HEK293T (cell line): ENCODE data around the gene TMEM256.

Experiments used
- CTCF ChIA-PET: fragments of 350-600 bp; formaldehyde crosslinking; extraction: SDS; loops from one replicate; lab custom pipeline; 2021; ENCODE audit warnings: antibody characterized with exemption, inconsistent platforms; lab: Yijun Ruan, JAX
- POLR2A ChIA-PET: fragments of 350-600 bp; formaldehyde crosslinking; extraction: SDS; loops from one replicate; lab custom pipeline; 2020; ENCODE audit warnings: antibody characterized with exemption, inconsistent platforms; lab: Yijun Ruan, JAX
- DNase-seq: peaks from one replicate; pipeline ENCODE4 v3.0.0; 2012; ENCODE audit warnings: mixed read lengths; ENCODE audit errors: extremely low spot score
- ARNT ChIP-seq: fragments of 450-650 bp; IDR thresholded peaks from 2 replicates; pipeline ENCODE4 v1.6.1; 2017; ENCODE audit warnings: mild to moderate bottlenecking
- BHLHE40 ChIP-seq: fragments of 450-650 bp; IDR thresholded peaks from 2 replicates; pipeline ENCODE4 v1.6.1; 2016; ENCODE audit warnings: mild to moderate bottlenecking, moderate library complexity, borderline replicate concordance
- CTBP1 ChIP-seq: fragments of 450-650 bp; IDR thresholded peaks from 2 replicates; pipeline ENCODE4 v1.6.1; 2016; ENCODE audit warnings: borderline replicate concordance
- ELF4 ChIP-seq: fragments of 450-650 bp; IDR thresholded peaks from 2 replicates; pipeline ENCODE4 v1.6.1; 2017; ENCODE audit warnings: antibody characterized with exemption
- FOXA1 ChIP-seq: fragments of 450-650 bp; IDR thresholded peaks from 2 replicates; pipeline ENCODE4 v1.6.1; 2016; ENCODE audit warnings: mild to moderate bottlenecking
- FOXK2 ChIP-seq: fragments of 450-650 bp; IDR thresholded peaks from 2 replicates; pipeline ENCODE4 v1.6.1; 2016; ENCODE audit warnings: mild to moderate bottlenecking
- FOXM1 ChIP-seq: fragments of 450-650 bp; IDR thresholded peaks from 2 replicates; pipeline ENCODE4 v1.6.1; 2017; ENCODE audit warnings: mild to moderate bottlenecking, borderline replicate concordance
- HDGF ChIP-seq: fragments of 450-650 bp; IDR thresholded peaks from 2 replicates; pipeline ENCODE4 v1.6.1; 2017; ENCODE audit warnings: antibody characterized with exemption, borderline replicate concordance
- L3MBTL2 ChIP-seq: fragments of 450-650 bp; conservative IDR thresholded peaks from 2 replicates; pipeline ENCODE4 v1.6.1; 2016; ENCODE audit warnings: mild to moderate bottlenecking
- LEF1 ChIP-seq: fragments of 450-650 bp; IDR thresholded peaks from 2 replicates; pipeline ENCODE4 v1.6.1; 2017; ENCODE audit warnings: mild to moderate bottlenecking, borderline replicate concordance
- NFRKB ChIP-seq: fragments of 450-650 bp; IDR thresholded peaks from 2 replicates; pipeline ENCODE4 v1.6.1; 2016; ENCODE audit warnings: mild to moderate bottlenecking, moderate library complexity
- PKNOX1 ChIP-seq: fragments of 450-650 bp; IDR thresholded peaks from 2 replicates; pipeline ENCODE4 v1.6.1; 2016
- SP1 ChIP-seq: fragments of 450-650 bp; IDR thresholded peaks from 2 replicates; pipeline ENCODE4 v1.6.1; 2017
- SUZ12 ChIP-seq: fragments of 450-650 bp; IDR thresholded peaks from 2 replicates; pipeline ENCODE4 v1.6.1; 2016; ENCODE audit warnings: mild to moderate bottlenecking
- TARDBP ChIP-seq: fragments of 450-650 bp; IDR thresholded peaks from 2 replicates; pipeline ENCODE4 v1.6.1; 2016
- ZNF384 ChIP-seq: fragments of 450-650 bp; IDR thresholded peaks from 2 replicates; pipeline ENCODE4 v1.6.1; 2016

TMEM256 gene

GRCh38 chr17:7393613-7394451, 10.1 kb downstream of the TMEM256 start:
- TF ChIP-seq SP1 (no peak), ZNF384 (no peak), LEF1 (no peak), NFRKB (no peak), BHLHE40 (no peak), HDGF (no peak), TARDBP (no peak), FOXK2 (no peak), PKNOX1 (no peak), SUZ12 (no peak), CTBP1 (no peak), ELF4 (no peak), L3MBTL2 (no peak), FOXM1 (no peak), ARNT (no peak), FOXA1 (no peak)
- no peak for DNase-seq
- POLR2A ChIA-PET, result interaction anchor here (0.6 to 1.0 kb wide), 3 partner anchors 10 to 19 kb away, joined by 3 to 4 read pairs (median 3); partner anchors contain the start of gene TMEM256
- CTCF ChIA-PET, result no interaction called here

GRCh38 chr17:7392696-7393612, 10.9 kb downstream of the TMEM256 start:
- POLR2A ChIA-PET, result no interaction called here
- CTCF ChIA-PET, result no interaction called here
- TF ChIP-seq CTBP1 (no peak), ZNF384 (no peak), FOXM1 (no peak), ARNT (no peak), HDGF (no peak), SP1 (no peak), L3MBTL2 (no peak), LEF1 (no peak), BHLHE40 (no peak), FOXK2 (no peak), SUZ12 (no peak), ELF4 (no peak), FOXA1 (no peak), NFRKB (no peak), TARDBP (no peak), PKNOX1 (no peak)
- DNase-seq, result no peak

GRCh38 chr17:7391307-7391706, 12.6 kb downstream of the TMEM256 start:
- TF ChIP-seq FOXA1, result no peak
- no peak for TF ChIP-seq CTBP1
- no peak for TF ChIP-seq SUZ12
- no peak for TF ChIP-seq FOXK2
- ChIA-PET POLR2A (no interaction called here), CTCF (no interaction called here)
- DNase-seq, result no peak

GRCh38 chr17:7389924-7390910, 13.7 kb downstream of the TMEM256 start:
- DNase-seq, result no peak
- ChIA-PET POLR2A (no interaction called here), CTCF (no interaction called here)
- no peak for TF ChIP-seq TARDBP
- TF ChIP-seq SP1, result no peak
- no peak for TF ChIP-seq FOXA1
- no peak for TF ChIP-seq PKNOX1
- TF ChIP-seq LEF1, result no peak

GRCh38 chr17:7388856-7389255, 15.0 kb downstream of the TMEM256 start:
- DNase-seq, result no peak
- POLR2A ChIA-PET, result interaction anchor here (1.5 to 1.6 kb wide), 2 partner anchors 9 to 15 kb away, joined by 4 to 6 read pairs; partner anchors contain the start of gene TMEM256
- CTCF ChIA-PET, result no interaction called here
- TF ChIP-seq ELF4 (no peak), FOXM1 (no peak), ARNT (no peak), NFRKB (no peak), HDGF (no peak), FOXA1 (no peak), ZNF384 (no peak), CTBP1 (no peak), L3MBTL2 (no peak), SP1 (no peak), SUZ12 (no peak), BHLHE40 (no peak), PKNOX1 (no peak), FOXK2 (no peak), TARDBP (no peak), LEF1 (no peak)
